22Rv1 (cell line): ENCODE measurements around the gene RRP1B.

Experiments
- ZFX ChIP-seq: fragments of 450-650 bp; IDR thresholded peaks from 2 replicates; pipeline ENCODE4 v1.6.1; 2017; ENCODE audit warnings: antibody characterized with exemption, borderline replicate concordance
- TF ChIP-seq, protein P1 (sequence below): fragments of 450-650 bp; IDR thresholded peaks from 2 replicates; pipeline ENCODE4 v1.5.1; 2017; ENCODE audit warnings: mild to moderate bottlenecking

DNA sequence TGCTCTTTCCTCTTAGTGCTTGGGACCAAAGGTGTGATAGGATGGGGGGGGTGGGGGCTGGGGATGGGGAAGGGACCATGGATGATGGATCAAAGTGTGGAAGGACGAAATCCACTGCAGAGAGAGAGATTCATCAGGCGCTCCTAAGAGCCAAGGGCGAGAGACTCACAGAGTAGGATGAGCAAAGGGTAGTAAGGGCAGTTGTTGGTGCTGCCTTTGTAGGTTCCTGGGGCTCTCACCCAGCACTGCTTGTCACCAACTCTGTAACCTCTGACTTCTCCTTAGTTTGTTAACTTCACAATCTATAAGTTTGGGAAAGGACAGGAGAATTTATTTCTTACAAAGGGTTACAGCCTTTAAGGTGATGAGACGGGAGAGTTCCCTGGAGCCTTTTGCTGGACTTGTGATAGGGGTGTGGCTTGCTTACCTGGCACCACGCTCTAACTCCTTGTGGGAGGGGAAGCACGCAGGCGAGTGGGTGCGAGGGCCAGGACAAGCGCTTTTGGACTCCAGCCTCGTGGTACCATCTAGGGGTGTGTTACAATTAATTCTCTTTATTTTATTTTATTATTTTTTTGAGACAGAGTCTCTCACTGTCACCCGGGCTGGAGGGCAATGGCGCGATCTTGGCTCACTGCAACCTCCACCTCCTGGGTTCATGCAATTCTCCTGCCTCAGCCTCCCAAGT lies 58.0 kb downstream of the RRP1B start:
- TF ChIP-seq, protein P1, sequence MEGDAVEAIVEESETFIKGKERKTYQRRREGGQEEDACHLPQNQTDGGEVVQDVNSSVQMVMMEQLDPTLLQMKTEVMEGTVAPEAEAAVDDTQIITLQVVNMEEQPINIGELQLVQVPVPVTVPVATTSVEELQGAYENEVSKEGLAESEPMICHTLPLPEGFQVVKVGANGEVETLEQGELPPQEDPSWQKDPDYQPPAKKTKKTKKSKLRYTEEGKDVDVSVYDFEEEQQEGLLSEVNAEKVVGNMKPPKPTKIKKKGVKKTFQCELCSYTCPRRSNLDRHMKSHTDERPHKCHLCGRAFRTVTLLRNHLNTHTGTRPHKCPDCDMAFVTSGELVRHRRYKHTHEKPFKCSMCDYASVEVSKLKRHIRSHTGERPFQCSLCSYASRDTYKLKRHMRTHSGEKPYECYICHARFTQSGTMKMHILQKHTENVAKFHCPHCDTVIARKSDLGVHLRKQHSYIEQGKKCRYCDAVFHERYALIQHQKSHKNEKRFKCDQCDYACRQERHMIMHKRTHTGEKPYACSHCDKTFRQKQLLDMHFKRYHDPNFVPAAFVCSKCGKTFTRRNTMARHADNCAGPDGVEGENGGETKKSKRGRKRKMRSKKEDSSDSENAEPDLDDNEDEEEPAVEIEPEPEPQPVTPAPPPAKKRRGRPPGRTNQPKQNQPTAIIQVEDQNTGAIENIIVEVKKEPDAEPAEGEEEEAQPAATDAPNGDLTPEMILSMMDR = no peak
- TF ChIP-seq ZFX = no peak
